Measurements from ENCODE around the gene PTK6. TPM values are rescaled to one million over a fixed set of nuclear protein-coding genes. Genes with fewer than 3 reads are reported as not detected.

PTK6 gene
- total RNA-seq, 3 donors from 2014 or later (not counting 1 experiment from before 2014, with no cell fraction given) = 0.16 to 0.48 TPM; not detected in 1

DNA sequence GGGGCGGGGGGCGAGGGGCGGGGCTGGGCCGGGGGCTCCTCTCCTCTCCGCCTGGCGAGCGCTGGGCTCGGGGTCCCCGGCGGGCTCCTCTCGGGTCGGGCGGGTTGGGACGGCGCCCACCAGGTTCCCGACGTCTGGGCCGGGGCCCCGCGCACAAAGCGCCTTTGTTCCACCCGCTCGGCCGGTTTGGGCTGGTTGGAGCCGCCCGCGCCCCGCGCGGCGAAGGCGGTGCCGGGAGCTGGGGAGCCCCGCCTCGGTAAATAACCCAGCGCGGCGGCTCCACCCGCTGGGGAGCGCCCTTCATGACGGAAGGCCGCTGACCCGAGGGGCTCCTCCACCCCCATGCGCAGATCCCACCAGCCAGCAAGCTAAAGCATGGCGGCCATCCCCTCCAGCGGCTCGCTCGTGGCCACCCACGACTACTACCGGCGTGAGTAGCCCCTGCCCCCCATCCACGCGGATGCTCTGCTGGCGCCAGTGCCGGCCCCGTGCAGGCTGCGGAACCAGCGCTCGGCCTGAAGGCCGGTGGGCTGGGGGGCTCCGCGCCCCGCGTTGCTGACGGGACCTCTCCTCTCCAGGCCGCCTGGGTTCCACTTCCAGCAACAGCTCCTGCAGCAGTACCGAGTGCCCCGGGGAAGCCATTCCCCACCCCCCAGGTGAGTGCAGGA is 16.1 kb downstream of the PTK6 start:
- Histone ChIP-seq H3K27me3 (ENCODE audit: control insufficient read depth, insufficient read depth, low read length) (peaks cover 4% of the 10 kb centered on the region), H3K4me3 (ENCODE audit: low read length) (peak overlapping the region; percentile 65), H3K36me3 (ENCODE audit: control insufficient read depth, insufficient read depth, low read length) (peaks cover 6% of the 10 kb centered on the region), H3K9me3 (ENCODE audit: control insufficient read depth, insufficient read depth, low read length) (peaks cover 7% of the 10 kb centered on the region), H3K27ac (ENCODE audit: low read length) (peak overlapping the region; percentile 56), H3K4me1 (ENCODE audit: control insufficient read depth, insufficient read depth, low read length) (peaks cover 23% of the 10 kb centered on the region)
- intact Hi-C loops (cut with micrococcal nuclease) = no loop called here
- peak overlapping the region in 1 of 2 donors; percentile 81 for H3K27ac Mint-ChIP-seq
- 1% methylated on average over 68 of the region's 68 CpGs for WGBS (ENCODE audit: insufficient coverage)
- H3K4me1 Mint-ChIP-seq = peaks cover 0 to 17% of the 10 kb centered on the region in 2 donors
- peak; percentile 78 to 81 for DNase-seq
- peak overlapping the region; percentile 83 for H3K4me3 Mint-ChIP-seq
- peaks cover 0 to 2% of the 10 kb centered on the region in 2 donors for H3K9me3 Mint-ChIP-seq
- peak; percentile 63 to 79 (median 67) for ATAC-seq
- no peaks in the 10 kb centered on the region for H3K36me3 Mint-ChIP-seq
- TF ChIP-seq CTCF (IDR thresholded peaks at IDR 0.05) = no peak
- H3K27me3 Mint-ChIP-seq (ENCODE audit: low read depth in 2 of 2) = peaks cover 0 to 4% of the 10 kb centered on the region in 2 donors

GRCh38 chr20:63520504-63520933 is 16.7 kb downstream of the PTK6 start, which contains the start of gene PPDPF:
TSS of gene PPDPF (plus strand) at chr20:63520765. CDS start at chr20:63521309, 544 bp downstream.
- peaks cover 0 to 17% of the 10 kb centered on the region in 2 donors for H3K4me1 Mint-ChIP-seq
- H3K9me3 Mint-ChIP-seq = peaks cover 0 to 2% of the 10 kb centered on the region in 2 donors
- DNase-seq (peak; percentile 87 to 94), ATAC-seq (peak; percentile 85 to 96 (median 86))
- peaks cover 4% of the 10 kb centered on the region for H3K27me3 ChIP-seq (ENCODE audit: control insufficient read depth, insufficient read depth, low read length)
- H3K27ac Mint-ChIP-seq = peak within 1 kb of the TSS in 1 of 2 donors; percentile 81
- peaks cover 7% of the 10 kb centered on the region for H3K9me3 ChIP-seq (ENCODE audit: control insufficient read depth, insufficient read depth, low read length)
- H3K36me3 ChIP-seq (ENCODE audit: control insufficient read depth, insufficient read depth, low read length) = peaks cover 6% of the 10 kb centered on the region
- H3K4me3 ChIP-seq (ENCODE audit: low read length) = peak within 1 kb of the TSS; percentile 66
- WGBS (ENCODE audit: insufficient coverage) = under 1% methylated on average over 64 of the region's 64 CpGs
- H3K4me3 Mint-ChIP-seq = peak within 1 kb of the TSS; percentile 83
- TF ChIP-seq CTCF (IDR thresholded peaks at IDR 0.05) = no peak
- no peaks in the 10 kb centered on the region for H3K36me3 Mint-ChIP-seq
- intact Hi-C loops (cut with micrococcal nuclease) = no loop called here
- H3K27me3 Mint-ChIP-seq (ENCODE audit: low read depth in 2 of 2) = peaks cover 0 to 4% of the 10 kb centered on the region in 2 donors
- peak within 1 kb of the TSS; percentile 56 for H3K27ac ChIP-seq (ENCODE audit: low read length)
- H3K4me1 ChIP-seq (ENCODE audit: control insufficient read depth, insufficient read depth, low read length) = peaks cover 23% of the 10 kb centered on the region

- Histone ChIP-seq H3K27me3 (ENCODE audit: control insufficient read depth, insufficient read depth, low read length) (peaks cover 4% of the 10 kb centered on the region), H3K27ac (ENCODE audit: low read length) (no peak overlapping the region), H3K9me3 (ENCODE audit: control insufficient read depth, insufficient read depth, low read length) (peaks cover 7% of the 10 kb centered on the region), H3K4me3 (ENCODE audit: low read length) (peak overlapping the region; percentile 66), H3K36me3 (ENCODE audit: control insufficient read depth, insufficient read depth, low read length) (peaks cover 6% of the 10 kb centered on the region), H3K4me1 (ENCODE audit: control insufficient read depth, insufficient read depth, low read length) (peaks cover 23% of the 10 kb centered on the region)
- Mint-ChIP-seq H3K4me3 (peak overlapping the region; percentile 76), H3K9me3 (peaks cover 0 to 2% of the 10 kb centered on the region in 2 donors), H3K27me3 (ENCODE audit: low read depth in 2 of 2) (peaks cover 0 to 4% of the 10 kb centered on the region in 2 donors), H3K27ac (peak overlapping the region in 1 of 2 donors; percentile 81), H3K4me1 (peaks cover 0 to 17% of the 10 kb centered on the region in 2 donors), H3K36me3 (no peaks in the 10 kb centered on the region)
- intact Hi-C loops (cut with micrococcal nuclease) = no loop called here
- DNase-seq (peak; percentile 61 to 76), ATAC-seq (peak; percentile 36 to 62 (median 53))
- no peak for TF ChIP-seq CTCF (IDR thresholded peaks at IDR 0.05)
- WGBS (ENCODE audit: insufficient coverage) = under 1% methylated on average over 72 of the region's 72 CpGs
These were observed 17.3 kb downstream of the PTK6 start for GRCh38 chr20:63519668-63520503.
